Metanephros (tissue), 2 donors: Measurements from ENCODE around the gene ELP1. TPM values are rescaled to one million over a fixed set of nuclear protein-coding genes. Genes with fewer than 3 reads are reported as not detected.

Experiments
- small RNA-seq: library from RNA; depleted of rRNA; stranded (forward); fragments of <200 nt; gene quantifications from one replicate; pipeline ENCODE3, GENCODE V24; 2014; ENCODE audit warnings: low replicate concordance
- total RNA-seq: library from RNA; depleted of rRNA; stranded (reverse); fragments of >200 nt; gene quantifications from one replicate; pipeline ENCODE4 v1.2.3, GENCODE V29; 2014

The ELP1 gene
- 40.4 TPM for total RNA-seq

GRCh38 chr9:108933718-108934322, at the start of gene ELP1:
TSS of gene ELP1 (minus strand) at chr9:108934124. CDS start at chr9:108931146, 2,978 bp downstream.

GRCh38 chr9:108934323-108934893, 484 bp upstream of the ELP1 start, which contains the start of gene ABITRAM:
TSS of gene ABITRAM (plus strand) at chr9:108934400. CDS start at chr9:108934487, 87 bp downstream.

DNA sequence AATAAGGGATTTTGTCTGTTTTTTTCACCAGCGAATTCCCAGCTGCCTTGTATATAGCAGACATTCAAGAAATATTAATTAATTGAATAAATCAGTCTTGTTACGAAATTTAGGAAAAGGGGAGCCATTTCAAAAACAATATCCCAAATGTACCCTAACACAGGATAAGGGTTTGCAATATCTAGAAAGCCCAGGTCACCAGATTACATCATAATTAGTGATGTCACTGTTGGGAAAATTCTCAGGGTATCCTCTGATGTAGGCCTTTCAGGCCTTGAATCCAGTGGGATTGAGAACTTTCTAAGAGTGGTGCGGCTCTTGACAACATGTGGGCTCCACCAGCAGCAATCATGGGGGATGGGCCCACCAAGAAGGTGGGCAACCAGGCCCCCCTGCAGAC, 71.9 kb downstream of the ELP1 start, which contains the start of gene ACTL7A:
Gene ACTL7A (plus strand): TSS at position 270 of the 400 bp plus-strand sequence. CDS start 57 bp downstream, at position 327.

DNA sequence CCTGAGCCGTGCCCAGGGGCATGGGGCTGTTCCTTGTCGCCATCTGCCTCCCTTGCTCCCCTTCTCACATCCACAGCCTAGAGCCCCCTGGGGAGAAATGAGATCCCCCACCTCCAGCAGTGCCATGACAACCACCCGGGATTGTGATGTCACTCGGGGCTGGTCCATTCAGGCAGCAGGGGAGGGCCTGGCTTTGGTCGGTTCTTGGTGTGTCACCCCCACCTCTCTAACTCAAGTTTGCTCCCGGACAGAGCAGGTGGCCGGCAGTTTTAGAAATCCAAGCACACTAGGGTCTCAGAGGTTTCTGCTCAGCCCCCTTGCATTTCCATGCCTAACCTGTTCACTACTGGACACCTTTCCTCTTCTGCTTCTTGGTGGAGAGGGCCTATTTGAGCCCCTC, 78.0 kb downstream of the ELP1 start, which contains the start of gene ACTL7B:
Gene ACTL7B (minus strand): TSS at position 99 of the 400 bp plus-strand sequence. CDS start 56 bp downstream, at position 43.

Small RNAs within 50 kb of the gene (small RNA-seq; reads per million reads assigned to genes)
- not detected for gene AL359692.1

Other genes starting within 250 kb of the ELP1 start
- 0.06 TPM for gene ACTL7B, start 78.1 kb downstream of the ELP1 start, total RNA-seq
- gene ACTL7A, start 71.9 kb downstream of the ELP1 start, total RNA-seq, result not detected
- gene ABITRAM, start 276 bp upstream of the ELP1 start, total RNA-seq, result 10.0 TPM
- gene CTNNAL1, start 79.4 kb upstream of the ELP1 start, total RNA-seq, result 32.5 TPM
- 79.6 TPM for gene TMEM245, start 185.8 kb upstream of the ELP1 start, total RNA-seq
- gene FRRS1L, start 233.1 kb upstream of the ELP1 start, total RNA-seq, result 3.7 TPM